Bronchial epithelial cell (primary cell): ENCODE results near the gene RADIL. TPM values are rescaled to one million over a fixed set of nuclear protein-coding genes. Genes with fewer than 3 reads are reported as not detected.

Source experiments
- DNase-seq: peaks from one replicate; pipeline ENCODE4 v3.0.0-alpha.2; 2010; ENCODE audit warnings: low read depth
- FAIRE-seq: peaks from 2 replicates; lab custom pipeline; 2011; peaks lifted over from hg19 to GRCh38; lab: Jason Lieb, UNC
- H3K27me3 ChIP-seq: 2 replicates; pipeline ENCODE4 v1.5.1; 2011; ENCODE audit warnings: low read length; ENCODE audit not compliant: control insufficient read depth, insufficient read depth
- H3K36me3 ChIP-seq: 2 replicates; pipeline ENCODE4 v1.5.1; 2011; ENCODE audit warnings: low read length; ENCODE audit not compliant: control insufficient read depth, insufficient read depth
- H3K4me3 ChIP-seq: 2 replicates; pipeline ENCODE4 v1.5.1; 2011; ENCODE audit warnings: mild to moderate bottlenecking, low read depth, low read length, control low read depth
- total RNA-seq: library from RNA; depleted of rRNA; stranded (reverse); fragments of >200 nt; gene quantifications from 2 replicates; pipeline ENCODE4 v1.2.1, GENCODE V29; 2014
- TF ChIP-seq, protein P1 (sequence below): IDR thresholded peaks from 2 replicates; pipeline ENCODE4 v1.5.1; 2011; ENCODE audit warnings: mild to moderate bottlenecking, moderate library complexity, low read length, control low read depth, inconsistent platforms; ENCODE audit not compliant: insufficient read depth, severe bottlenecking

RADIL gene
- total RNA-seq, 1 donor from 2014 or later, result under 0.01 TPM

DNA sequence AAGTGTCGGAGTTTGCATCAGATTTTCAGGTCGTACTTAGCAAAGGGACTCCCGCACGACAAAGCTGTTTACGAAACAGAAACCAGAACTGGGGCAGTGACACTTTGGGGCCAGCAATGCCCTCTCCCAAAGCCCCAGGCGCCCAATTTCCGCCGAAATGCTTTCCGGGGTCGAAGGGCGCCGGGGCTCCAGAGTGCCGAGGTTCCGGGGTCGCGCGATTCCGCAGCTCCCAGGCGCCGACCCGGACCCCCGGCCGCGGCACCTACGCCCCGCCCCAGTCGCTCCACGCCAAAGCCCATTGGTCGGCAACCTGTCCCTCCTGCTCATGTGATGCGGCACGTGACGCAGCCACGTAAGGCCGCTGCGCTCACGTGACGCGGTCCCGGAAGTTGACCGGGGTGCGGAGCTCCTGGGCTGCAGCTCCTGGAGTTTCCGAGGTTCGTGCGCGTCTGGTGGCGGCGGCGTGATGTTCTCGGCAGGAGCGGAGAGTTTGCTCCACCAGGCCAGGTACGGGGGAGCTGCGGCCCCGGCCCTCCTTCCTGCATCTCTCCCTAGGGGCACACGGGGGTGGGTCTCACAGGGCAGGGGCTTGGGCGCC, 108.2 kb downstream of the RADIL start, which contains the start of gene AP5Z1:
AP5Z1 (plus strand) TSS at position 374 of the 598 bp plus-strand sequence; CDS start at position 467, 93 bp downstream.
- TF ChIP-seq, protein P1, sequence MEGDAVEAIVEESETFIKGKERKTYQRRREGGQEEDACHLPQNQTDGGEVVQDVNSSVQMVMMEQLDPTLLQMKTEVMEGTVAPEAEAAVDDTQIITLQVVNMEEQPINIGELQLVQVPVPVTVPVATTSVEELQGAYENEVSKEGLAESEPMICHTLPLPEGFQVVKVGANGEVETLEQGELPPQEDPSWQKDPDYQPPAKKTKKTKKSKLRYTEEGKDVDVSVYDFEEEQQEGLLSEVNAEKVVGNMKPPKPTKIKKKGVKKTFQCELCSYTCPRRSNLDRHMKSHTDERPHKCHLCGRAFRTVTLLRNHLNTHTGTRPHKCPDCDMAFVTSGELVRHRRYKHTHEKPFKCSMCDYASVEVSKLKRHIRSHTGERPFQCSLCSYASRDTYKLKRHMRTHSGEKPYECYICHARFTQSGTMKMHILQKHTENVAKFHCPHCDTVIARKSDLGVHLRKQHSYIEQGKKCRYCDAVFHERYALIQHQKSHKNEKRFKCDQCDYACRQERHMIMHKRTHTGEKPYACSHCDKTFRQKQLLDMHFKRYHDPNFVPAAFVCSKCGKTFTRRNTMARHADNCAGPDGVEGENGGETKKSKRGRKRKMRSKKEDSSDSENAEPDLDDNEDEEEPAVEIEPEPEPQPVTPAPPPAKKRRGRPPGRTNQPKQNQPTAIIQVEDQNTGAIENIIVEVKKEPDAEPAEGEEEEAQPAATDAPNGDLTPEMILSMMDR, result peak; percentile 1
- H3K36me3 ChIP-seq, result peaks cover 7% of the 10 kb centered on the region
- DNase-seq, result peak; percentile 88
- peak within 1 kb of the TSS; percentile 87 for H3K4me3 ChIP-seq
- H3K27me3 ChIP-seq, result no peaks in the 10 kb centered on the region
- no peak for FAIRE-seq

- peaks cover 7% of the 10 kb centered on the region for H3K36me3 ChIP-seq
- DNase-seq (peak; percentile 76), FAIRE-seq (no peak)
- H3K4me3 ChIP-seq, result peak overlapping the region; percentile 87
- no peaks in the 10 kb centered on the region for H3K27me3 ChIP-seq
- TF ChIP-seq, protein P1, result no peak
Observed at GRCh38 chr7:4774658-4775249, 108.8 kb downstream of the RADIL start.

DNA sequence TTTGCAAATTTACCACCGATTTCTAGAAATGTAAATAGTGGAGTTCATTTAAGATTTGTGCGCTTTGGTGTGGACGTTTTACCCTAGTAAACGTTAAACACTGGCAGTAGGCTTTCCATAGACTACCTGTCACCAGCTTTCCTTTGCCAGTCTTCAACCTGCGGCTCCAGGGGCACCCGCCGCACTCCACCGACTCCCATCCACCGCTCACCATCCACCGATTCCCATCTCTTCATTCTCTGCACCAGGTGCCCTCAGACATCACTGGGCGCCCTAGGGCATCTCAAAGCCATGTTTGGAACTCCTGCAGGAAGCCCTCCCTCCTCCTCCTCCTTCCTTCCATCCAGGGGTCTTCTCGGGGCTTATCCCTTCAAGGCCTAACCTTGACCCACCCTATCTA, 109.5 kb downstream of the RADIL start:
- no peaks in the 10 kb centered on the region for H3K27me3 ChIP-seq
- TF ChIP-seq, protein P1, result no peak
- H3K4me3 ChIP-seq, result no peak overlapping the region
- DNase-seq (no peak), FAIRE-seq (no peak)
- H3K36me3 ChIP-seq, result peaks cover 6% of the 10 kb centered on the region

- no peak for DNase-seq
- TF ChIP-seq, protein P1, result no peak
- FAIRE-seq, result no peak
- Histone ChIP-seq H3K36me3 (peaks cover 4% of the 10 kb centered on the region), H3K27me3 (no peaks in the 10 kb centered on the region), H3K4me3 (no peak overlapping the region)
Observed at GRCh38 chr7:4772306-4772705, 111.2 kb downstream of the RADIL start.

- peaks cover 4% of the 10 kb centered on the region for H3K36me3 ChIP-seq
- TF ChIP-seq, protein P1, result no peak
- no peak overlapping the region for H3K4me3 ChIP-seq
- no peak for FAIRE-seq
- H3K27me3 ChIP-seq, result no peaks in the 10 kb centered on the region
- DNase-seq, result no peak
Observed at GRCh38 chr7:4771737-4772136, 111.8 kb downstream of the RADIL start.
